Testis (tissue), 3 donors: ENCODE measurements around the gene AXIN1. TPM values are rescaled to one million over a fixed set of nuclear protein-coding genes. Genes with fewer than 3 reads are reported as not detected.
"Not testable (repeated sequence)": the region's sequence is repeated elsewhere in the genome, so short reads cannot be mapped to it uniquely, and the experiment has no call there.

Experiments
- DNase-seq: peaks from one replicate; pipeline ENCODE4 v3.0.0-alpha.2; 2019
- H3K27ac ChIP-seq, 2 donors: fragments of 200-600 bp; sonication (generic); one replicate each; pipeline ENCODE4 v1.5.1; 2019
- H3K27me3 ChIP-seq: fragments of 200-600 bp; sonication (generic); one replicate; pipeline ENCODE4 v1.5.1; 2019
- H3K36me3 ChIP-seq: fragments of 200-600 bp; sonication (generic); one replicate; pipeline ENCODE4 v1.5.1; 2017; ENCODE audit warnings: low read depth; ENCODE audit errors: missing control alignments
- H3K4me1 ChIP-seq: fragments of 200-600 bp; sonication (generic); one replicate; pipeline ENCODE4 v1.5.1; 2019
- H3K4me3 ChIP-seq, 2 donors: fragments of 200-600 bp; sonication (generic); one replicate each; pipeline ENCODE4 v1.5.1; 2017 to 2019
- H3K9me3 ChIP-seq: fragments of 200-600 bp; sonication (generic); one replicate; pipeline ENCODE4 v1.5.1; 2017
- POLR2A ChIP-seq: fragments of 450-650 bp; IDR thresholded peaks from one replicate; pipeline ENCODE4 v1.6.1; 2017; ENCODE audit warnings: antibody characterized with exemption, mild to moderate bottlenecking, moderate library complexity
- WGBS, 2 donors: methylation state at CpG; one replicate each; pipeline ENCODE4 v1.1.5; 2018; 5-methylcytosine and 5-hydroxymethylcytosine counted together
- intact Hi-C: fragments of 100-400 bp; cut with DNase I; formaldehyde crosslinking; loops from one replicate; pipeline ENCODE4 v1.15.1; 2023; ENCODE audit warnings: low total_unique reads
- polyA plus RNA-seq: library from polyadenylated mRNA; stranded (reverse); fragments of 350-450 nt; fragmentation: Illumina TruSeq; extraction: RNeasy Lipid Tissue Mini Kit (QIAGEN cat#74804); gene quantifications from one replicate; pipeline ENCODE4 v1.2.3, GENCODE V29; 2014; ENCODE audit warnings: low read depth, low replicate concordance; ENCODE audit not compliant: insufficient read depth
- total RNA-seq, 2 donors: library from RNA; depleted of rRNA; stranded (reverse); fragments of >200 nt; gene quantifications; one replicate each; pipeline ENCODE4 v1.2.3, GENCODE V29; 2016
- TF ChIP-seq, protein P1 (sequence below), 3 experiments: fragments of 450-650 bp in 2 of 3; fragments of 200-600 bp in 1 of 3; sonication (generic) in 1 of 3; IDR thresholded peaks; one replicate each; pipeline ENCODE4 v1.5.1; 2016 to 2019; ENCODE audit warnings: antibody characterized with exemption in 3 of 3, mild to moderate bottlenecking in 2 of 3, moderate library complexity in 1 of 3

The AXIN1 gene
- total and polyA plus RNA-seq, 3 donors from 2014 or later: 19.4 to 32.0 (median 30.6) TPM

- intact Hi-C loops: no loop called here
- Histone ChIP-seq H3K27ac (no peak overlapping the region), H3K9me3 (no peaks in the 10 kb centered on the region), H3K27me3 (no peaks in the 10 kb centered on the region), H3K4me3 (no peak overlapping the region), H3K4me1 (no peaks in the 10 kb centered on the region), H3K36me3 (no peaks in the 10 kb centered on the region)
- 77 to 83% methylated on average over 22 to 23 of the region's 23 CpGs for WGBS, 2 donors
- TF ChIP-seq, protein P1, sequence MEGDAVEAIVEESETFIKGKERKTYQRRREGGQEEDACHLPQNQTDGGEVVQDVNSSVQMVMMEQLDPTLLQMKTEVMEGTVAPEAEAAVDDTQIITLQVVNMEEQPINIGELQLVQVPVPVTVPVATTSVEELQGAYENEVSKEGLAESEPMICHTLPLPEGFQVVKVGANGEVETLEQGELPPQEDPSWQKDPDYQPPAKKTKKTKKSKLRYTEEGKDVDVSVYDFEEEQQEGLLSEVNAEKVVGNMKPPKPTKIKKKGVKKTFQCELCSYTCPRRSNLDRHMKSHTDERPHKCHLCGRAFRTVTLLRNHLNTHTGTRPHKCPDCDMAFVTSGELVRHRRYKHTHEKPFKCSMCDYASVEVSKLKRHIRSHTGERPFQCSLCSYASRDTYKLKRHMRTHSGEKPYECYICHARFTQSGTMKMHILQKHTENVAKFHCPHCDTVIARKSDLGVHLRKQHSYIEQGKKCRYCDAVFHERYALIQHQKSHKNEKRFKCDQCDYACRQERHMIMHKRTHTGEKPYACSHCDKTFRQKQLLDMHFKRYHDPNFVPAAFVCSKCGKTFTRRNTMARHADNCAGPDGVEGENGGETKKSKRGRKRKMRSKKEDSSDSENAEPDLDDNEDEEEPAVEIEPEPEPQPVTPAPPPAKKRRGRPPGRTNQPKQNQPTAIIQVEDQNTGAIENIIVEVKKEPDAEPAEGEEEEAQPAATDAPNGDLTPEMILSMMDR (IDR thresholded peaks at IDR 0.05): no peak
- no peak for TF ChIP-seq POLR2A
- no peak for DNase-seq
These were observed 12.0 kb downstream of the AXIN1 start for GRCh38 chr16:340370-341091.

DNA sequence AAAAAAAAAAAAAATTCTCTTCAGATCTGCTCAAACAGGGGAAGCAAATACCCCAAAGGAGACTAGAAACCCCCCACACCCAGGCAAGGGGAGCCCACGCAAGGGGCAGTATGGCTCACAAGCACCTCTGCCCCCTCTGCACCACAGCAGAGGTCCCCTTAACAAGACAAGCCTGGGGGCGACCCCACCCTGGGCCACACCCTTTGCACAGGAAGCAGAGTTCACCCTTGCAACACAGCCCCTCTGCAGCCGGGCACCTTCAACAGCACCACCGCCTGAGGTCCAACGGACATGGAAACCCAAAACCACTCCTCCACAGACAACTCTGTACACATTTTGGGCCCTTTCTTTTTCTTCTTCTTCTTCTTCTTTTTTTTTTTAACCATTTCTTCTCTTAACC is 12.8 kb downstream of the AXIN1 start:
- H3K27me3 ChIP-seq: no peaks in the 10 kb centered on the region
- H3K4me1 ChIP-seq: no peaks in the 10 kb centered on the region
- intact Hi-C loops: no loop called here
- no peak overlapping the region for H3K4me3 ChIP-seq
- no peaks in the 10 kb centered on the region for H3K36me3 ChIP-seq
- no peak overlapping the region for H3K27ac ChIP-seq
- TF ChIP-seq POLR2A: no peak
- TF ChIP-seq, protein P1 (IDR thresholded peaks at IDR 0.05): no peak
- no peaks in the 10 kb centered on the region for H3K9me3 ChIP-seq
- 84 to 93% methylated on average over 5 of the region's 5 CpGs for WGBS, 2 donors
- no peak for DNase-seq

GRCh38 chr16:337975-338575 is 14.4 kb downstream of the AXIN1 start:
- H3K27ac ChIP-seq: no peak overlapping the region
- H3K27me3 ChIP-seq: no peaks in the 10 kb centered on the region
- H3K4me3 ChIP-seq: no peak overlapping the region
- TF ChIP-seq POLR2A: no peak
- TF ChIP-seq, protein P1 (IDR thresholded peaks at IDR 0.05): no peak
- WGBS, 2 donors: 88 to 96% methylated on average over 17 to 21 of the region's 21 CpGs
- intact Hi-C loops: no loop called here
- H3K36me3 ChIP-seq: no peaks in the 10 kb centered on the region
- no peaks in the 10 kb centered on the region for H3K4me1 ChIP-seq
- no peak for DNase-seq
- no peaks in the 10 kb centered on the region for H3K9me3 ChIP-seq

DNA sequence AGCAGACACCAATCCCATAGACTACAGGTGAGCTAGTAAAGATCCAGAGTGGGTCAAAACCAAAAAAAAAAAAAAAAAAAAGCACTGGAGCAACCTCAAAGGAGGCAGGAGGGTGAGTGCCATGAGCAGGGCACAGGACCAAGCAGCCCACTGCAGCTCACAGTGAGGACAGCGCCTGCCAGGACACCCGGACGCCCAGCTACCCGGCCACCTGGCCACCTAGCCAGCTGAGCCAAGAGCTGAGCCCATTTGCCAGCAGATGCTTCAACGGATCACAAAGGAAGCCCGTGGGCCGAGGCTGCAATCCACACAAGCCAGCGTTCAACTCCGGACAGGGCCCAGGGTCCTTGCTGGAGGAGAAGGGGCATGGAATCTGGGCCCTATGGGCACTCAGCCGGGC is 15.1 kb downstream of the AXIN1 start:
- no peak overlapping the region for H3K4me3 ChIP-seq
- H3K27ac ChIP-seq: no peak overlapping the region
- TF ChIP-seq, protein P1 (IDR thresholded peaks at IDR 0.05): no peak
- no peak for TF ChIP-seq POLR2A
- no peaks in the 10 kb centered on the region for H3K9me3 ChIP-seq
- no peaks in the 10 kb centered on the region for H3K27me3 ChIP-seq
- H3K36me3 ChIP-seq: no peaks in the 10 kb centered on the region
- no peaks in the 10 kb centered on the region for H3K4me1 ChIP-seq
- DNase-seq: no peak
- WGBS, 2 donors: 79 to 86% methylated on average over 6 to 10 of the region's 10 CpGs
- intact Hi-C loops: no loop called here

- no peak overlapping the region for H3K27ac ChIP-seq
- intact Hi-C loops: no loop called here
- H3K4me1 ChIP-seq: no peaks in the 10 kb centered on the region
- no peaks in the 10 kb centered on the region for H3K36me3 ChIP-seq
- no peaks in the 10 kb centered on the region for H3K9me3 ChIP-seq
- TF ChIP-seq, protein P1 (IDR thresholded peaks at IDR 0.05): no peak
- TF ChIP-seq POLR2A: no peak
- WGBS, 2 donors: 93% methylated on average over 11 of the region's 11 CpGs
- no peak for DNase-seq
- H3K4me3 ChIP-seq: no peak overlapping the region
- no peaks in the 10 kb centered on the region for H3K27me3 ChIP-seq
These were observed 16.3 kb downstream of the AXIN1 start for GRCh38 chr16:336269-336668.

DNA sequence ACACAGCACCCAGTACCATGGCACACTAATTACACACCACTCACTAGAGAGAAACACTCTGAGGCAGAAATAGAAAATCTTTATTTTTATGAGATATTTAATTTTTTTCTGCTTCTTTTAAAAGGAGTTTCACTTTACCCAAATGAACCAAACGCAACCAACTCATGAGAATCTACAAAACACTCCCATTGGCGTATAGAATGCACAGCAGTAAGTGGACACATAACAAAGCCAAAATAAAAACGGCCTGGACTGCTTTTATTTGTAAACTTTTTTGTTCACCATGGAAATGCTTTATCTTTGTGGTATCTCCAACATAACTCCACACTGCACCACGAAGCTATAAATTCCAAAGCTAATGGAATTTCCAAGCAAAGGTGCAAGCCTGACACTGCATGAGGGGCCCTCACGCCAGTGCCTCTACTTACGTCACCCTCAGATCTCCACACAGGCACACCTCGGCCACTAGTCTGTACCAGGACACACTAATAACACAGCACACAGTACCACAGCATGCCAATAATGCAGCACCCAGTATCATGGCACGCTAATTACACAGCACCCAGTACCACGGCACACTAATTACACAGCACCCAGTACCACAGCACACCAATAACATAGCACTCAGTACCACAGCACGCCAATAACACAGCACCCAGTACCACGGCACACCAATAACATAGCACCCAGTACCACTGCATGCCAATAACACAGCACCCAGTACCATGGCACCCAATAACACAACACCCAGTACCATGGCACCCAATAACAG is 17.5 kb downstream of the AXIN1 start:
- H3K36me3 ChIP-seq, DNase-seq, H3K27ac ChIP-seq, H3K4me1 ChIP-seq, intact Hi-C loops, H3K4me3 ChIP-seq, H3K9me3 ChIP-seq, H3K27me3 ChIP-seq: not testable (repeated sequence)
- 84% methylated on average over 11 of the region's 11 CpGs for WGBS, 2 donors
